CD4-positive, alpha-beta T cell (primary cell): ENCODE data around the gene KIF5A. TPM values are rescaled to one million over a fixed set of nuclear protein-coding genes. Genes with fewer than 3 reads are reported as not detected.

Experiments
- ATAC-seq: fragments of 200-7000 bp; cut with Tn5 transposase; one replicate; pipeline ENCODE4 v1.10.0; 2022; ENCODE audit warnings: mild to moderate bottlenecking; ENCODE audit not compliant: poor library complexity
- CTCF ChIA-PET: fragments of 350-600 bp; sonication (Branson Sonifier 250); formaldehyde crosslinking; loops from one replicate; lab custom pipeline; 2021; ENCODE audit warnings: antibody characterized with exemption, inconsistent platforms; lab: Charles Lee
- POLR2A ChIA-PET: fragments of 350-600 bp; sonication (Branson Sonifier 250); formaldehyde crosslinking; loops from one replicate; lab custom pipeline; 2021; ENCODE audit warnings: antibody characterized with exemption, inconsistent platforms; lab: Charles Lee
- DNase-seq, 14 experiments: peaks; one replicate each; pipeline ENCODE4 v3.0.0-alpha.2; 2013 to 2020; ENCODE audit warnings: mixed read lengths in 2 of 14
- H3K27ac ChIP-seq, 2 donors: one replicate each; pipeline versions ENCODE4 v1.5.1 to v1.7.0; 2013; ENCODE audit warnings: low read length in 2 of 2, low read depth in 1 of 2, mild to moderate bottlenecking in 1 of 2
- H3K27me3 ChIP-seq, 2 experiments: 1 replicate in 1 of 2; 2 replicates in 1 of 2; pipeline versions ENCODE4 v1.6.1 to v1.7.0; 2013; ENCODE audit warnings: low read length in 2 of 2, control low read depth in 1 of 2, mild to moderate bottlenecking in 1 of 2, moderate library complexity in 1 of 2; ENCODE audit not compliant: insufficient read depth in 2 of 2, control insufficient read depth in 1 of 2
- H3K36me3 ChIP-seq: one replicate; pipeline ENCODE4 v1.6.1; 2013; ENCODE audit warnings: low read length, control low read depth; ENCODE audit not compliant: insufficient read depth
- H3K4me1 ChIP-seq: one replicate; pipeline ENCODE4 v1.6.1; 2013; ENCODE audit warnings: low read length, control low read depth; ENCODE audit not compliant: insufficient read depth
- H3K4me3 ChIP-seq: one replicate; pipeline ENCODE4 v1.5.1; 2013; ENCODE audit warnings: mild to moderate bottlenecking, low read length, moderate library complexity
- H3K9me3 ChIP-seq, 2 experiments: 1 replicate in 1 of 2; 2 replicates in 1 of 2; pipeline versions ENCODE4 v1.6.1 to v1.7.0; 2013; ENCODE audit warnings: low read length in 2 of 2, mild to moderate bottlenecking in 2 of 2, control low read depth in 1 of 2, moderate library complexity in 1 of 2; ENCODE audit not compliant: control insufficient read depth in 1 of 2, insufficient read depth in 1 of 2
- H3K27ac Mint-ChIP-seq: one replicate; pipeline ENCODE4 v1.8.0; 2020; ENCODE audit warnings: mixed read lengths
- H3K27me3 Mint-ChIP-seq: one replicate; pipeline ENCODE4 v1.8.0; 2021; ENCODE audit warnings: mixed read lengths
- H3K36me3 Mint-ChIP-seq: one replicate; pipeline ENCODE4 v1.8.0; 2021; ENCODE audit warnings: low read depth, mixed read lengths
- H3K4me1 Mint-ChIP-seq: one replicate; pipeline ENCODE4 v1.8.0; 2021; ENCODE audit warnings: low read depth, mixed read lengths
- H3K4me3 Mint-ChIP-seq: one replicate; pipeline ENCODE4 v1.8.0; 2020; ENCODE audit warnings: mild to moderate bottlenecking, mixed read lengths
- H3K9me3 Mint-ChIP-seq: one replicate; pipeline ENCODE4 v1.8.0; 2020; ENCODE audit warnings: mixed read lengths
- CTCF ChIP-seq: fragments of 200-600 bp; IDR thresholded peaks from one replicate; pipeline ENCODE4 v1.8.0; 2022; ENCODE audit warnings: antibody characterized with exemption, mild to moderate bottlenecking
- intact Hi-C, 2 experiments: fragments of 100-400 bp; cut with DNase I in 1 of 2; cut with micrococcal nuclease in 1 of 2; formaldehyde crosslinking; loops; one replicate each; pipeline versions ENCODE4 v1.15.1 to v1.9.0; 2023 to 2025; cut with DNase I, micrococcal nuclease
- total RNA-seq, 174 experiments: library from RNA in 2 of 174; stranded (reverse) in 2 of 174; gene quantifications; one replicate each; pipeline ENCODE4 v1.2.3 and lab custom pipeline; 2021 to 2026

The KIF5A gene
- total RNA-seq, 2 experiments from 2014 or later = 0.39 to 0.47 TPM

DNA sequence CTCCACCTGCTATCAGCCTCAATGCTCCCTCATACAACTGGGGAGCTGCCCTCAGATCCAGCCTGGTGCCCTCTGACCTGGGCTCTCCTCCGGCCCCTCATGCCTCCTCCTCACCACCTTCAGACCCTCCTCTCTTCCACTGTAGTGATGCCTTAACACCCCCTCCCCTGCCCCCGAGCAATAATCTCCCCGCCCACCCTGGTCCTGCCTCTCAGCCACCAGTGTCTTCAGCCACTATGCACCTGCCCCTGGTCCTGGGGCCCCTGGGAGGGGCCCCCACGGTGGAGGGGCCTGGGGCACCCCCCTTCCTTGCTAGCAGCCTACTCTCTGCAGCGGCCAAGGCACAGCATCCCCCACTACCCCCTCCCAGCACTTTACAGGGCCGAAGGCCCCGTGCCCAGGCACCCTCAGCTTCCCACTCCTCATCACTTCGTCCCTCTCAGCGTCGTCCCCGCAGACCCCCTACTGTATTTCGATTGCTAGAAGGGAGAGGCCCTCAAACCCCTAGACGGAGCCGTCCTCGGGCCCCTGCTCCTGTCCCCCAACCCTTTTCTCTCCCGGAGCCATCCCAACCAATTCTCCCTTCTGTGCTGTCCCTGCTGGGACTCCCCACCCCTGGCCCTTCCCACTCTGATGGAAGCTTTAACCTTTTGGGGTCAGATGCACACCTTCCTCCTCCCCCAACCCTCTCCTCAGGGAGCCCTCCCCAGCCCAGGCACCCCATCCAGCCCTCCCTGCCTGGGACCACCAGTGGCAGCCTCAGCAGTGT, 24.0 kb upstream of the KIF5A start:
- no peaks in the 10 kb centered on the region for H3K9me3 ChIP-seq
- CTCF ChIA-PET = no interaction called here
- Mint-ChIP-seq H3K4me3 (no peak overlapping the region), H3K27ac (no peak overlapping the region), H3K4me1 (peaks cover 32% of the 10 kb centered on the region), H3K36me3 (peaks cover 76% of the 10 kb centered on the region), H3K27me3 (no peaks in the 10 kb centered on the region), H3K9me3 (no peaks in the 10 kb centered on the region)
- POLR2A ChIA-PET = interaction anchor here (1.1 kb wide), 1 partner anchor 15 kb away, joined by 3 read pairs; no protein-coding TSS in a partner anchor
- no peaks in the 10 kb centered on the region for H3K27me3 ChIP-seq
- H3K27ac ChIP-seq = no peak overlapping the region
- DNase-seq (no peak), ATAC-seq (no peak)
- H3K4me1 ChIP-seq = peaks cover 52% of the 10 kb centered on the region
- no peak overlapping the region for H3K4me3 ChIP-seq
- TF ChIP-seq CTCF = no peak
- H3K36me3 ChIP-seq = peaks cover 63% of the 10 kb centered on the region
- intact Hi-C loops = loop anchor here in 1 of 2 experiments (2.0 kb wide), 1 partner anchor 61 kb away; no protein-coding TSS in a partner anchor

DNA sequence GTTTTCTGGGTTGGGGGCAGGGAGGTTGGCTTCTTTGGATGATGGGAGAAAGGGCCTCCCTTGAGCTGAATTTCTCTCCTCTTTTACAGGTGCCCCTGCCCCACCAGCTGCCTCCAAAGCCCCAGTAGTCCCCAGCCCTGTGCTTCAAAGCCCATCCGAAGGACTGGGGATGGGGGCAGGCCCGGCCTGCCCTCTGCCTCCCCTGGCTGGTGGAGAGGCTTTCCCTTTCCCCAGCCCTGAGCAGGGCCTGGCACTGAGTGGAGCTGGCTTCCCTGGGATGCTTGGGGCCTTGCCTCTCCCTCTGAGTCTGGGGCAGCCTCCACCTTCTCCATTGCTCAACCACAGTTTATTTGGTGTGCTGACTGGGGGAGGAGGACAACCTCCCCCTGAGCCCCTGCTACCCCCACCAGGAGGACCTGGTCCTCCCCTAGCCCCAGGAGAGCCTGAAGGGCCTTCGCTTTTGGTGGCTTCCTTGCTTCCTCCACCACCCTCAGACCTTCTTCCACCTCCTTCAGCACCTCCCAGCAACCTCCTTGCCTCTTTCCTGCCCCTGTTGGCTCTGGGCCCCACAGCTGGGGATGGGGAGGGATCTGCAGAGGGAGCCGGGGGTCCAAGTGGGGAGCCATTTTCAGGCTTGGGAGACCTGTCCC, 23.2 kb upstream of the KIF5A start:
- H3K27ac ChIP-seq = no peak overlapping the region
- peak overlapping the region; percentile 24 for H3K27ac Mint-ChIP-seq
- H3K9me3 ChIP-seq = no peaks in the 10 kb centered on the region
- no peak overlapping the region for H3K4me3 ChIP-seq
- no peaks in the 10 kb centered on the region for H3K9me3 Mint-ChIP-seq
- no peak overlapping the region for H3K4me3 Mint-ChIP-seq
- H3K27me3 Mint-ChIP-seq = no peaks in the 10 kb centered on the region
- TF ChIP-seq CTCF = no peak
- DNase-seq = no peak
- no peaks in the 10 kb centered on the region for H3K27me3 ChIP-seq
- peaks cover 24% of the 10 kb centered on the region for H3K4me1 Mint-ChIP-seq
- peaks cover 71% of the 10 kb centered on the region for H3K36me3 ChIP-seq
- intact Hi-C loops = loop anchor here in 1 of 2 experiments (2.0 kb wide), 1 partner anchor 62 kb away; no protein-coding TSS in a partner anchor
- peaks cover 44% of the 10 kb centered on the region for H3K4me1 ChIP-seq
- H3K36me3 Mint-ChIP-seq = peaks cover 83% of the 10 kb centered on the region
- ChIA-PET CTCF (no interaction called here), POLR2A (interaction anchor here (1.1 kb wide), 1 partner anchor 14 kb away, joined by 3 read pairs; no protein-coding TSS in a partner anchor)
- no peak for ATAC-seq

- Histone ChIP-seq H3K27ac (no peak overlapping the region), H3K27me3 (no peaks in the 10 kb centered on the region), H3K4me1 (peaks cover 38% of the 10 kb centered on the region), H3K9me3 (no peaks in the 10 kb centered on the region), H3K4me3 (no peak overlapping the region), H3K36me3 (peaks cover 77% of the 10 kb centered on the region)
- Mint-ChIP-seq H3K36me3 (peaks cover 83% of the 10 kb centered on the region), H3K27me3 (no peaks in the 10 kb centered on the region), H3K27ac (no peak overlapping the region), H3K4me3 (no peak overlapping the region), H3K9me3 (no peaks in the 10 kb centered on the region), H3K4me1 (peaks cover 18% of the 10 kb centered on the region)
- TF ChIP-seq CTCF = no peak
- ChIA-PET CTCF (no interaction called here), POLR2A (interaction anchor here (1.1 kb wide), 1 partner anchor 13 kb away, joined by 3 read pairs; no protein-coding TSS in a partner anchor)
- intact Hi-C loops = loop anchor here in 1 of 2 experiments (2.0 kb wide), 1 partner anchor 62 kb away; no protein-coding TSS in a partner anchor
- no peak for DNase-seq
- ATAC-seq = no peak
Measured at GRCh38 chr12:57527184-57527583, 22.7 kb upstream of the KIF5A start.
